ENCODE measurements around the gene C6orf163. TPM values are rescaled to one million over a fixed set of nuclear protein-coding genes. Genes with fewer than 3 reads are reported as not detected.

The C6orf163 gene
- total RNA-seq, 1 experiment from 2014 or later, result 1.5 TPM

DNA sequence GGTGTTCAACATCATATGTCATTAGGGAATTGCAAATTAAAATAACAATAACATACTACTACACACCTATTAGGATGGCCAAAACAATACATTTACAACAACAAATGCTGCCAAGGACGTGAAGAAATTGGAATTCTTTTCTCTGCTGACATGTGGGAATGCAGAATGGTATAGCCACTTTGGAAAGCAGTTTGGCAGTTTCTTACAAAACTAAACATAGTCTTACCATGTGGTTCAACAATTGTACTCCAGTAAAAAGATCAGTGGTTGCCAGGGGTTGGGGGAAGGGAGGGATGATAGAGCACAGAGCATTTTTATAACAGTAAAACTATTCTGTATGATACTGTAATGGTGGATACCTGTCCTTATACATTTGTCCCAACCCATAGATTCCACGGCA lies 50.8 kb downstream of the C6orf163 start:
- CTCF ChIA-PET, result no interaction called here
- POLR2A ChIA-PET, result no interaction called here
- Histone ChIP-seq H3K4me2 (ENCODE audit: low read length) (no peak overlapping the region), H3K27ac (ENCODE audit: low read depth, low read length) (no peak overlapping the region), H3K9me2 (ENCODE audit: insufficient read depth) (no peaks in the 10 kb centered on the region), H3K9ac (ENCODE audit: low read length) (no peak overlapping the region), H3K4me3 (replicated peaks in 1 of 2; ENCODE audit: low read depth in 1 of 2, low read length in 2 of 2) (no peak overlapping the region), H3K4me1 (ENCODE audit: control insufficient read depth in 1 of 2, insufficient read depth in 2 of 2, low read length in 2 of 2) (no peaks in the 10 kb centered on the region), H3K79me2 (ENCODE audit: insufficient read depth, low read length) (no peaks in the 10 kb centered on the region), H3K27me3 (ENCODE audit: insufficient read depth, low read length) (no peaks in the 10 kb centered on the region), H3K9me3 (ENCODE audit: control insufficient read depth in 1 of 2, insufficient read depth in 1 of 2, low read depth in 1 of 2, low read length in 2 of 2) (no peaks in the 10 kb centered on the region), H2AFZ (ENCODE audit: low read depth, low read length, poor library complexity, severe bottlenecking) (no peak overlapping the region), H4K20me1 (ENCODE audit: insufficient read depth) (no peaks in the 10 kb centered on the region), H3K36me3 (ENCODE audit: control insufficient read depth in 1 of 2, insufficient read depth in 2 of 2, low read length in 2 of 2) (no peaks in the 10 kb centered on the region)
- RAD21 ChIA-PET (ENCODE audit: low non-redundant PET in 1 of 2, low total read pairs in 2 of 2, uncharacterized antibody in 2 of 2, unreplicated experiment in 2 of 2), result no interaction called here
- BruUV-seq (replicated peaks), result no TSS peak
- intact Hi-C loops (cut with micrococcal nuclease), result loop anchor here (10.0 kb wide), 3 partner anchors 399 to 839 kb away; no protein-coding TSS in a partner anchor
- no peak for TF ChIP-seq RAD21 (IDR thresholded peaks at IDR 0.05; ENCODE audit: low read depth)
- no peak for TF ChIP-seq SRF (IDR thresholded peaks at IDR 0.05; ENCODE audit: low read depth)
- TF ChIP-seq POLR2AphosphoS5 (IDR thresholded peaks at IDR 0.05; ENCODE audit: low read depth, low read length), result no peak
- DNase-seq (ENCODE audit: low read depth, low spot score) (no peak), ATAC-seq (no peak)

GRCh38 chr6:87396595-87397392 lies 52.2 kb downstream of the C6orf163 start:
- no peak overlapping the region for H3K9ac ChIP-seq (ENCODE audit: low read length)
- no peak for DNase-seq (ENCODE audit: low read depth, low spot score)
- ChIA-PET RAD21 (ENCODE audit: low non-redundant PET in 1 of 2, low total read pairs in 2 of 2, uncharacterized antibody in 2 of 2, unreplicated experiment in 2 of 2) (interaction anchor here in 1 of 2 experiments (0.6 kb wide), 1 partner anchor 444 kb away, joined by 3 read pairs; no protein-coding TSS in a partner anchor), CTCF (no interaction called here), POLR2A (no interaction called here)
- H3K9me3 ChIP-seq (ENCODE audit: control insufficient read depth in 1 of 2, insufficient read depth in 1 of 2, low read depth in 1 of 2, low read length in 2 of 2), result no peaks in the 10 kb centered on the region
- H4K20me1 ChIP-seq (ENCODE audit: insufficient read depth), result no peaks in the 10 kb centered on the region
- no peaks in the 10 kb centered on the region for H3K4me1 ChIP-seq (ENCODE audit: control insufficient read depth in 1 of 2, insufficient read depth in 2 of 2, low read length in 2 of 2)
- intact Hi-C loops (cut with micrococcal nuclease), result loop anchor here (10.0 kb wide), 3 partner anchors 398 to 838 kb away; no protein-coding TSS in a partner anchor
- H3K79me2 ChIP-seq (ENCODE audit: insufficient read depth, low read length), result no peaks in the 10 kb centered on the region
- H3K27me3 ChIP-seq (ENCODE audit: insufficient read depth, low read length), result no peaks in the 10 kb centered on the region
- no peaks in the 10 kb centered on the region for H3K9me2 ChIP-seq (ENCODE audit: insufficient read depth)
- no peaks in the 10 kb centered on the region for H3K36me3 ChIP-seq (ENCODE audit: control insufficient read depth in 1 of 2, insufficient read depth in 2 of 2, low read length in 2 of 2)
- no peak for ATAC-seq
- TF ChIP-seq CEBPB (IDR thresholded peaks at IDR 0.05; ENCODE audit: low read depth), result no peak
- TF ChIP-seq EZH2phosphoT487 (IDR thresholded peaks at IDR 0.05; ENCODE audit: borderline replicate concordance), result no peak
- no peak for TF ChIP-seq FOSL1 (IDR thresholded peaks at IDR 0.05; ENCODE audit: low read depth)
- no peak for TF ChIP-seq EZH2 (IDR thresholded peaks at IDR 0.05)
- no peak for TF ChIP-seq ATF3 (IDR thresholded peaks at IDR 0.05)
- no peak for TF ChIP-seq POLR2A (IDR thresholded peaks at IDR 0.05; ENCODE audit: borderline replicate concordance, extremely low read depth, insufficient read depth, insufficient read length)
- TF ChIP-seq ZNF274 (IDR thresholded peaks at IDR 0.05; ENCODE audit: low read depth, low read length), result no peak
- TF ChIP-seq RAD21 (IDR thresholded peaks at IDR 0.05; ENCODE audit: low read depth), result no peak
- TF ChIP-seq TCF7L2 (IDR thresholded peaks at IDR 0.05; ENCODE audit: borderline replicate concordance, extremely low read depth, insufficient read depth, insufficient read length), result no peak
- TF ChIP-seq REST (IDR thresholded peaks at IDR 0.05; ENCODE audit: low read depth), result no peak
- no peak overlapping the region for H3K4me2 ChIP-seq (ENCODE audit: low read length)
- BruUV-seq (replicated peaks), result no TSS peak
- H3K27ac ChIP-seq (ENCODE audit: low read depth, low read length), result no peak overlapping the region
- H2AFZ ChIP-seq (ENCODE audit: low read depth, low read length, poor library complexity, severe bottlenecking), result no peak overlapping the region
- no peak overlapping the region for H3K4me3 ChIP-seq (replicated peaks in 1 of 2; ENCODE audit: low read depth in 1 of 2, low read length in 2 of 2)
